ENCODE measurements around the gene OGFOD3. TPM values are rescaled to one million over a fixed set of nuclear protein-coding genes. Genes with fewer than 3 reads are reported as not detected.

The OGFOD3 gene
- total and polyA plus RNA-seq, 9 of the 15 experiments (the other 6 are each of a cell fraction or from before 2014, with no cell fraction given): 0.69 to 44.7 (median 18.9) TPM

DNA sequence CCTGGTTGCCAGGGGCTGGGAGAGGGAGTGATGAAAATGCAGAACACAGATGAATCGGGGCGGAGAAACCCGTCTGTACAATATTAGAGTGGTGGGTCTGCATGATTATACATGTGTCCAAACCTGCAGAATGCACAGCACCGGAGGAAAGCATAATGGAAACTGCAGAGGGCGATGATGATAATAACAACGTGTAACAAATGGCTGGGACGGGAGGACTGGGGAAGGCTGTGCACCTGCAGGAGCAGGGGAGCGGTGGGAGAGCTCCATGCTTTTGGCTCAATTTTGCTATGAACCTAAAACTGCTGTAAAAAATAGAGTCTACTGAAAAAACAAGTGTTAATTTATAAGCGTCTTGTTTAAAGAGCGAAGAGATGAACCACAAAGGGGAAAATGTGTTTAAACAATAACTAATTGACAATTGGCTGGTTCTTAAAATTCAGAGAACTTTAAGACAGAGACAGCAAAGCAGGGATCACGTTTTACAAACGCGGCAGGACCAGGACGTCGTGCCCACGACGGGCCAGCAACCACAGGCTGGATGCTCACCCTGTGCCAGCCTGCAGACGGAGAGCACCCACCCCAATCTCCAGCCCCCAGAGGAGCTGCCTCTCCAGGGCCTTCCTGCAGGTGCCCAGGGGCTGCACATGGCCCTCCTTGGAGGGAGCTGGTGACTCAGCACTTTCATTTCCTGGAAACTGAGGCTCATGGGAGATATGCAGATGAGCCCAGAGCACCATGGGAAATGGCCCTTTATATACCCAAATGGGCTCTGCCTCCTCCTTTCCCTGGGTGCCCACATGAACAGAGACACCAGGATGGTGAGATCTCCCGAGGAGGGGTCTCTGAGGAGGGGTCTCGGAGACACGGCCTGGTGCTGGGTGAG, 59.7 kb downstream of the OGFOD3 start, which contains the start of gene TEX19 (continued):
- TF ChIP-seq PRPF4 (IDR thresholded peaks at IDR 0.05; ENCODE audit: insufficient read depth, low read depth, low read length, poor library complexity, severe bottlenecking) (no peak), RBFOX2 (IDR thresholded peaks at IDR 0.05; ENCODE audit: low read depth, low read length) (peak; percentile 38; the same call in 1 of the 2 replicates), GATAD2A (IDR thresholded peaks at IDR 0.05) (no peak), FOXK1 (CRISPR knock-in tag; IDR thresholded peaks at IDR 0.05; ENCODE audit: borderline replicate concordance) (peak; percentile 95; the same call in 1 of the 2 replicates), ZBTB7A (IDR thresholded peaks at IDR 0.05; ENCODE audit: borderline replicate concordance, control insufficient read depth, low read depth, low read length) (peak; percentile 66), MAFF (IDR thresholded peaks at IDR 0.05; ENCODE audit: low read length) (peak; percentile 91), TOE1 (IDR thresholded peaks at IDR 0.05; ENCODE audit: borderline replicate concordance) (peak; percentile 53; the same call in 1 of the 2 replicates), TOE1 (CRISPR knock-in tag; IDR thresholded peaks at IDR 0.05; ENCODE audit: borderline replicate concordance, low read depth) (0 out of 2 replicates have a peak, but pooled peaks have one; percentile 31), BRCA1 (IDR thresholded peaks at IDR 0.05) (no peak), BRCA1 (CRISPR knock-in tag; IDR thresholded peaks at IDR 0.05) (0 out of 2 replicates have a peak, but pooled peaks have one; percentile 69), FOXP1 (CRISPR knock-in tag; IDR thresholded peaks at IDR 0.05) (peak; percentile 81), CTBP1 (IDR thresholded peaks at IDR 0.05; ENCODE audit: borderline replicate concordance) (no peak), TRIM24 (IDR thresholded peaks at IDR 0.05) (peak; percentile 10 to 30; a peak in 2 of 4 replicates), PHF20 (IDR thresholded peaks at IDR 0.05; ENCODE audit: partially characterized antibody) (peak; percentile 54), EP400 (IDR thresholded peaks at IDR 0.05) (peak; percentile 76)
- TF ChIP-seq, protein P1, sequence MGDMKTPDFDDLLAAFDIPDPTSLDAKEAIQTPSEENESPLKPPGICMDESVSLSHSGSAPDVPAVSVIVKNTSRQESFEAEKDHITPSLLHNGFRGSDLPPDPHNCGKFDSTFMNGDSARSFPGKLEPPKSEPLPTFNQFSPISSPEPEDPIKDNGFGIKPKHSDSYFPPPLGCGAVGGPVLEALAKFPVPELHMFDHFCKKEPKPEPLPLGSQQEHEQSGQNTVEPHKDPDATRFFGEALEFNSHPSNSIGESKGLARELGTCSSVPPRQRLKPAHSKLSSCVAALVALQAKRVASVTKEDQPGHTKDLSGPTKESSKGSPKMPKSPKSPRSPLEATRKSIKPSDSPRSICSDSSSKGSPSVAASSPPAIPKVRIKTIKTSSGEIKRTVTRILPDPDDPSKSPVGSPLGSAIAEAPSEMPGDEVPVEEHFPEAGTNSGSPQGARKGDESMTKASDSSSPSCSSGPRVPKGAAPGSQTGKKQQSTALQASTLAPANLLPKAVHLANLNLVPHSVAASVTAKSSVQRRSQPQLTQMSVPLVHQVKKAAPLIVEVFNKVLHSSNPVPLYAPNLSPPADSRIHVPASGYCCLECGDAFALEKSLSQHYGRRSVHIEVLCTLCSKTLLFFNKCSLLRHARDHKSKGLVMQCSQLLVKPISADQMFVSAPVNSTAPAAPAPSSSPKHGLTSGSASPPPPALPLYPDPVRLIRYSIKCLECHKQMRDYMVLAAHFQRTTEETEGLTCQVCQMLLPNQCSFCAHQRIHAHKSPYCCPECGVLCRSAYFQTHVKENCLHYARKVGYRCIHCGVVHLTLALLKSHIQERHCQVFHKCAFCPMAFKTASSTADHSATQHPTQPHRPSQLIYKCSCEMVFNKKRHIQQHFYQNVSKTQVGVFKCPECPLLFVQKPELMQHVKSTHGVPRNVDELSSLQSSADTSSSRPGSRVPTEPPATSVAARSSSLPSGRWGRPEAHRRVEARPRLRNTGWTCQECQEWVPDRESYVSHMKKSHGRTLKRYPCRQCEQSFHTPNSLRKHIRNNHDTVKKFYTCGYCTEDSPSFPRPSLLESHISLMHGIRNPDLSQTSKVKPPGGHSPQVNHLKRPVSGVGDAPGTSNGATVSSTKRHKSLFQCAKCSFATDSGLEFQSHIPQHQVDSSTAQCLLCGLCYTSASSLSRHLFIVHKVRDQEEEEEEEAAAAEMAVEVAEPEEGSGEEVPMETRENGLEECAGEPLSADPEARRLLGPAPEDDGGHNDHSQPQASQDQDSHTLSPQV (IDR thresholded peaks at IDR 0.05): peak; percentile 92
- TF ChIP-seq, protein P2, sequence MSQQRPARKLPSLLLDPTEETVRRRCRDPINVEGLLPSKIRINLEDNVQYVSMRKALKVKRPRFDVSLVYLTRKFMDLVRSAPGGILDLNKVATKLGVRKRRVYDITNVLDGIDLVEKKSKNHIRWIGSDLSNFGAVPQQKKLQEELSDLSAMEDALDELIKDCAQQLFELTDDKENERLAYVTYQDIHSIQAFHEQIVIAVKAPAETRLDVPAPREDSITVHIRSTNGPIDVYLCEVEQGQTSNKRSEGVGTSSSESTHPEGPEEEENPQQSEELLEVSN (IDR thresholded peaks at IDR 0.05; ENCODE audit: borderline replicate concordance in 1 of 2, extremely low read depth in 1 of 2, insufficient read depth in 1 of 2, insufficient read length in 1 of 2, low read depth in 1 of 2, low read length in 1 of 2, poor library complexity in 1 of 2, severe bottlenecking in 1 of 2): peak; percentile 98 to 99
- TF ChIP-seq, protein P3, sequence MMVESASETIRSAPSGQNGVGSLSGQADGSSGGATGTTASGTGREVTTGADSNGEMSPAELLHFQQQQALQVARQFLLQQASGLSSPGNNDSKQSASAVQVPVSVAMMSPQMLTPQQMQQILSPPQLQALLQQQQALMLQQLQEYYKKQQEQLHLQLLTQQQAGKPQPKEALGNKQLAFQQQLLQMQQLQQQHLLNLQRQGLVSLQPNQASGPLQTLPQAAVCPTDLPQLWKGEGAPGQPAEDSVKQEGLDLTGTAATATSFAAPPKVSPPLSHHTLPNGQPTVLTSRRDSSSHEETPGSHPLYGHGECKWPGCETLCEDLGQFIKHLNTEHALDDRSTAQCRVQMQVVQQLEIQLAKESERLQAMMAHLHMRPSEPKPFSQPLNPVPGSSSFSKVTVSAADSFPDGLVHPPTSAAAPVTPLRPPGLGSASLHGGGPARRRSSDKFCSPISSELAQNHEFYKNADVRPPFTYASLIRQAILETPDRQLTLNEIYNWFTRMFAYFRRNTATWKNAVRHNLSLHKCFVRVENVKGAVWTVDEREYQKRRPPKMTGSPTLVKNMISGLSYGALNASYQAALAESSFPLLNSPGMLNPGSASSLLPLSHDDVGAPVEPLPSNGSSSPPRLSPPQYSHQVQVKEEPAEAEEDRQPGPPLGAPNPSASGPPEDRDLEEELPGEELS (CRISPR knock-in tag; IDR thresholded peaks at IDR 0.05; ENCODE audit: borderline replicate concordance): 0 out of 2 replicates have a peak, but pooled peaks have one; percentile 38
